Activated CD4-positive, CD25-positive, alpha-beta regulatory T cell treated with anti-CD3 and anti-CD28 coated beads, Interleukin-2, amount 50 U/mL, for 72 hours (primary cell): ENCODE measurements around the gene DERA.
"Not testable (repeated sequence)": the region's sequence is repeated elsewhere in the genome, so short reads cannot be mapped to it uniquely, and the experiment has no call there.

Source experiments
- DNase-seq: peaks from one replicate; pipeline ENCODE4 v3.0.0; 2021

The DERA gene

DNA sequence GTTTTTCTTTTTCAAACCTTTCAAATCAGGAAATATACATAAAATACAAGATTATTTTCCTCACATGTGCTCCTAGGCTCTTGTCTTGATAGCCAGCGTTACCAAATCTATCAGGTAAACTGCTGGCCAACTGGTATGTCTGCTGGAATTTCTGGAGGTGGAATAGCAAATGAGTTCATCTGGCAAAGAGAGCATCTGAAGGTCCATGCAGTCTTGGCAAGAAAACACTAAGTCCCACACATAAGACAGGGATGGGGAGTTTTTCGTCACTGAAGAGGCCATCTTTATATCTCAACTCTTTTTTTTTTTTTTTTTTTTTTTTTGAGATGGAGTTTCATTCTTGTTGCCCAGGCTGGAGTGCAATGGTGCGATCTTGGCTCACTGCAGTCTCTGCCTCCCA lies 60.1 kb downstream of the DERA start:
- DNase-seq, result no peak

DNA sequence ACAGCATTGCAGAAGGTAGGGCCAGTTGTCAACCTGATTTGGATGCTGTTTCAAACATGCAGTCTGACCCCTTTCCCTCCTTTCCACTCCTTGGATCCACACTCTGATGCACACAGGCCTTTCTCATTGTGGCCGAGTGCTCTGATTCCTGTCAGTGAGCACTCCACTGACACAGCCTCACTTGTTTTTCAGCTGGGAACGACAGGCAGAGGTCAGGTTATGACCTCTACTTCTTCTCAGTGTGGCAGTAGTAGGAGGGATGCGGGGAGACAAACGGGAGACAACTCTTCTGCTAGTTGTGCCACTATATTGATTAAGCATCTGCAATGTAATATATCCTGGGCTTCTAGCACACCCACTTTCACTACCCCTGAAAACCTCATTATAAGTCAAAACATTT lies 61.8 kb downstream of the DERA start:
- no peak for DNase-seq

DNA sequence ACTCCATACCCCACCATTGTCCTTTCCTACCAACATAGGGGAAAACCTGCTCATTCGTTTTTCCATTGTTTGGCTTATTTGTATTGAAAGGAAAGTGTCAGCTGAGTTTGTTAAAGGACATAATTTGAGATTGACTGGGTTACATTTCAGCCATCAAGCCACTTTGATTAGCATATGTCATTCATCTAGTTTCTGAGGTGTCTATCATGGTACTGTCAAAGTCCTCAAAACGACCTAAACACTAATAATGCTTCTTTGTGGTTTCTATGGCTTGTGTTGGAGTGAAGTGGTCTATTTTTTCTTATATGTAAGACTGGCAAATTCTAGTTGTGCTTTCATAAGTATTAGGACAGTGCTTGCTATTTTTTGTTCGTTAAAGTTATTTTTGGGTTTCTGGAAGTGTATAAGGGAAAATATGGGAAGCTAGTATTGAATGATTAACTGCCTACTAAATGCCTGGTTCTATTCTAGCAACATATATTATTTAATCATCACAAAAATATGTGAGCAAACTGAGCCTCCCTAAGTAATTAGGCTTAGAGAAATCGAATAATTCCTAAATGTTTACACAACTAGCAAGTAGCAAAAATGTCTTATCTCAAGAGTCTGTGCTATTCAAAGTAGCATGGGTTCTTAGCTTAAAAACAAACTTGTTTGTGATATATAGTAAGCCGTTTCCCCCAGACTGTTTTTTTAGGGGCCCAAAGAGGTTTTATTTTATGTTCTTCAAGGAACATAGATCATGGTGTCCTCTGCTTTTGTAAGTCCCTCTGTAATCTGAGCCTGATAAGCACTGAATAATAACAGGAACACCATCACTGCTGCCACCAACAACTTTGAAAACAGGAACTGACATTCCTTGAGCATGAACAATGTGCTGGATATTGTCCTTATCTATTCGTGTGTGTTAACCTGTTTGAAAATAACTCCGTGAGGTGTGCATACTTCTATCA lies 67.1 kb downstream of the DERA start:
- no peak for DNase-seq

DNA sequence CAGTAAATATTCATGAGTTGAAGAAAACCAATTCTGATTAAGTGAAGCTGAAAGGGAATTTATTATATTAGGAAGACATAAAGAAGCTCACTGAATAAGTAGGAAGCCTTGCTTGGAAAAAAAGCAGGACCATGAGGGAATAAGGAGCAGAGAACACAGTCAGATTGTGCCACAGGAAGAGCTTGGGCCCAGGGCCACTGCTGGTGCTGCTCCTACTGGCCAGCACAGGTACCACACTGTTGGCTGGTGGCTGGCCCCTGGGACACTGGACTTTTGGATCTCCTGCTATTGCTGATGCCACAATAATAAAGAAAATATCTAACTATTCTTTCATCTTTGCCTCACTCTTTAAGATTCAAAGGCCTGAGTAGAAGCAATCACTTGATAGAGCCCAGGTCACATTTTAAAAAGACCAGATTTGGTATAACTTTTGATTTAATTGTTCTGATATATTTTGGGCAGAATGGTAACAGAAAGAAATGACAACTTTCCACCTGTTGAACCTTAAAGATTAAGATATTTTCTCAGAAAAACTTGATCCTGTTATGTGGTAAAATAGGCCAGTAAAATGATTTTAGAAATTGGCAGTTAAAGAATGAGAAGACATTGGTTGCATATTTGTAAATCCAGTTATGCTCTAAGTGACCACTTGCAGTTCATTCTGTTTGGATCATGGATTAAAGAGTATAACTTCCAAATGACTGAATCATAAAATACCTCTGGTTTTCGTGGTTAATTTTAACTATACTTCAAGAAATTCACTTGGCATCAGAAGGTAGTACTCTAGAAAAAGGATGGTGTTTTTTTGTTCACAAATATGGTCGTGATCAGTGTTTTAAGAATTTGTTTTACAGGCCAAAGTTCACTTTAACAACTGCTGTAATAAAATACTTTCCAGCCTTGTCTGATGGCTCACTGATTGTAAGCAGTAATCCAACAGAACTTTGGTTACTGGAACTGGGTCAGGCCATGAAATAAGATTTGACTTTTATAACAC lies 68.3 kb downstream of the DERA start:
- no peak for DNase-seq

DNA sequence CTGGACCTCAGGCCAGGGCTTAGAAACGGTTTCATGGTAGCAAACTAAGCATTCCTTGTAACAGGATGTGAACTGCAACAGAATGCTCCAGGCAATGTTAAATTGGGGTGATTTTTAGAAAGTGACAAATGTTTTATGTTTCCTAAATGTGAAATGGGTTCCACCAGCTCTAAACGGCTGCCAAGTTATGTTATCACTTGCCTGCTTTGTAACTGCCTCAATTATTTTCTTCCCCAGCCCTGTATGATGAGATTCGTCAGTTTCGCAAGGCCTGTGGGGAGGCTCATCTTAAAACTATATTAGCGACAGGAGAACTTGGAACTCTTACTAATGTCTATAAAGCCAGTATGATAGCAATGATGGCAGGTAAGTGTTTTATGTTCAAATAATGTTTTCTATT lies 70.9 kb downstream of the DERA start:
- no peak for DNase-seq

DNA sequence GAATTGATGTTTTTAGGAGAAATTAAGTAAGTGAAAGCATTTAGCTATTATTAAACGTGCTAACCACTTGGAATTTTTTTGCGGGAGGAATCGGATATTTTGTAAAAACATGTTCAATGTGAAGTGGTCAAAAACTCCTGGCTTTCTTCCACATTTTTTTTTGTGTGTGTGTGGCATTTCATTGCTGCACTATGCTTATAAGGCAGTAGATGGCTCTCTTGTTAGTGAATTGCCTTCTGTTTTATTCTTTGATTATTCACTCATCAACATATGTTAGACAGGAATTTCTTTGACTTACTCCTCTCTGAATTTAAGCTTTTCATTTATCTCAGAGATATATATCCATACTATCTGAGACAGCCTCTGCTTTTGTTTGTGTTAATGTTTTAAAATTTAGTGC lies 71.3 kb downstream of the DERA start:
- DNase-seq, result no peak

DNA sequence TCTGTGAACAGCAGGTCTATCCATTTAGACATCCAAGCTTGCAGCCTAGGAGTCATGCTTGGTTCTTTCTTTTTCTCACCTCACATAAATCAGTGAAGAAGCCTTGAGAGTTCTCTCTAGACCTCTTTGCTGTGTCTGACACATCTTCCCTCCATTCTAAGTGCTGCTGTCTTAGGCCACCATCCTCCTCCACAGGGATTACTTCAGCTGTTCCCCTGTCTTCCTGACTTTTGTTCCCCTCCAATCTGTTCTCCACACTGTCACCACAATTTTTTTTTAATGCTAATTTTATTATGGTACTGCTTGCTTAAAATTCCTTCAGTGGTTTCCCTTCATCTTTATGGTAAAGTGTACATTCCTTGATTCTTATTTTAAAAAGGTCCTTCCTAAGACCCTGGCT lies 71.8 kb downstream of the DERA start:
- no peak for DNase-seq

DNA sequence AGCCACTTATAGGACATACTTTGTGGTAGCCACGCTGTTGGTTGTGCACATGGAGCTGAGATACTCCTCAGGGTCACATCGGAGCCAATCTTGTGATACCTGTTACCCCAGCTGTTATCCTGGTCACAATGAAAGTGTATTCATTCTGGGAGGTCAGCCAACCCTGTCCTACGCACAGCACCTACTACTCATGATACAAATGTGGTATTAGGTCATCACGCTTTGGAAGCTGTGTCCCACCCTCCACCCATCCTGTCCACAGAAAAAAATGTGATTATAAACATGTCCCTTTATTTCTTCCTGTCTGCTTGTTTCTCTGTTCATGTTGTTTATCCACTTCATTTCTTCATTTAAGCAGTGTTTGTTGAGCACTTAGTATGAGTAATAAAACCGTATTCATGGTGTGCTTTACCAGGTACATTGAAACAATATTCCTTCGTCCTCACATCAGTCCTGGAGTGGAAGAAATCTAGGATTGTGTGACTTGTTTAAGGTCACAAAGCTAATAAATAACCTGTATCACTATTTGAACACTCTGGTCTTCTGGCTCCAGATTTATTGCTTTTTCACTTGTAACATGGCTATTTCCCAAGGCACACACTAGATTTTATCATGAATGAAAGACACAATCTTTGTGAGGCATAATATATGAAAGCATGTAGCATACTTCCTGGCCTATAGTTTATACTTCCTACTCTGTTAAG lies 73.1 kb downstream of the DERA start:
- DNase-seq, result no peak

DNA sequence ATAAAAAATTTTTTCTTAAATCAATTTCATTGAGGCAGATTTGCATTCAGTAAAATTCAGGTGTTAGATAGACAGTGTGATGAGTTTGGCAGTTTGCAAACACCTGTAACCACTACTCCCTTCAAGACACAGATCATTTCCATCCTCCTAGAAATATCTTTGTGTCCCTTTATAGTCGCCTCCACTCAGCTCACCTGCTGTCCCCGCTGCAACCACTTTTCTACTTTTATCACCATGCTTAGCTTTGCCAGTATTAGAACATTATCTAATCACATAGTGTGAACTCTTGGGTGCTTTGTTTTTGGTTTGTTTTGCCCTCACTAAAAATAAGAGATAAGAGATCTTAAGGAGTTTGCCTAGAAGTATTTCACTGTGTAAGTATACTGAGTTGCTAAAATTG lies 73.8 kb downstream of the DERA start:
- no peak for DNase-seq

DNA sequence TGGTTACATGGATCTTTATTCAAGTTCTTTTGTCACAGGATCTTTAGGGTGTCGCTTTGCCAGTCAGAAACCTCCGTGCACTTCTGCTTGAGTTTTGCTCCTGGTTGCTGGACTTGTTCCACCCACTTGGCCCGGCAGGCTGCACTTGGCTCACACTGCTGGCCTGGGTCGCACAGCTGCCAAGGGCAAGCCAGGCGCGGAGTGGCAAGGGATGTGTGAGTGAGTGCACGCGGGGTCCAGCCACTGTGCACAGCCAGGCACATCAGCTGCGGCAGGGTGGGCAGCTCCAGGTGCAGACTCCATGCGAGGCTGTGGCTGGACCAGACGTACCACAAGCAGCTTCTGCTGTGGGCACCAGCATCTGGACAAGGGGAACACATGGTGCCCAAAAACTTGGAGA lies 76.6 kb downstream of the DERA start:
- DNase-seq, result no peak

DNA sequence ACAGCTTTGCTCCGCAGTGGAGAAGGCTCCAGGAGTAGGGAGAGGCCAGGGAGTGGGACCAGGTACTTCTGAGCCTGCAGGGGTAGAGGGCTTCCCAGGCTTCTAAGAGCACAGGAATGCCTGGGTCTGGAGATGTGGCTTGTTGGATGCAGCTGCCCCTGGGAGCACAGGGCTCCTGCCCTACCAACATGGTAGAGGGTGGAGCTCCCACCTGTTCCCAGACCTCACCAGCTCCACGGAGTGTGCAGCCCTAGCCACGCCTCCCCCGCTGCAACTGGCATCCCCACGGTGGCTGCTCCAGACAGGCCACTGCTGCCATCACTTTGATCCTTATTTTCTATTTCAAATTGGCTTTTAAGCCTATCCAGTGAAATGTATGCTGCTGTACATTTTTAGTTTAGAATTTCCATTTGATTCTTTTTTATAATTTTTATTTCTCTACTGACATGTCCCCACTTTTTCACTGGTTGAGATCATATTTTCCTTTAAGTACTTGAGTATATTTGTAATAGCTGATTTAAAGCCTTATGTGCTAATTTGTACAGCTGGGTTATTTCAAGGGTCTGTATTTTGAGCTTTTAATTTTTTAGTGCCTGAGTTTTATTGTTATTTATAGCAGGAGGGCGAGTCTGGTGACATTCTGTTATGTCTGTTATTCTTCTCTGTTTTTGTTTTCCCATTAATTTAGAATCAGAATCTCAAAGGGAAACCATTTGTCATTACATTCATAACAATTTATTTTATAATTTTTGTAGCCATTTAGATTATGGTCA lies 78.0 kb downstream of the DERA start:
- no peak for DNase-seq

DNA sequence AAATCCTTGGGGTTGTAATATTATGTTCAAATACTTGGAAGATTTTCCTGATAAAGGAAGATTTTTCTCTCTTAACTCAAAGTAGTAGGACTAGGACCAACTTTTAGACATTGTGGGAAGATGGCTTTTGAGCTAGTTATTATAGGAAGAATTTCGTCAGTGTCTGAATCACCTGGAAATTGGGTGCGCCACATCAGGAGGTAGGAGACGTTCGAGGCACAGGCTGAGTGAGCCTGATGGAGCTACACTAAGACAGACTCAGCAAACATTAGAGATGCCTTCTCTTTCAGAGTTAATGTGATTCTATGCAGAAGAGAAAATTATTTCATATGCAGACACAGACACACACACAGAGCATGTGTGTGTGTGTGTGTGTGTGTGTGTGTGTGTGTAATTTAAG lies 84.7 kb downstream of the DERA start:
- DNase-seq, result no peak

DNA sequence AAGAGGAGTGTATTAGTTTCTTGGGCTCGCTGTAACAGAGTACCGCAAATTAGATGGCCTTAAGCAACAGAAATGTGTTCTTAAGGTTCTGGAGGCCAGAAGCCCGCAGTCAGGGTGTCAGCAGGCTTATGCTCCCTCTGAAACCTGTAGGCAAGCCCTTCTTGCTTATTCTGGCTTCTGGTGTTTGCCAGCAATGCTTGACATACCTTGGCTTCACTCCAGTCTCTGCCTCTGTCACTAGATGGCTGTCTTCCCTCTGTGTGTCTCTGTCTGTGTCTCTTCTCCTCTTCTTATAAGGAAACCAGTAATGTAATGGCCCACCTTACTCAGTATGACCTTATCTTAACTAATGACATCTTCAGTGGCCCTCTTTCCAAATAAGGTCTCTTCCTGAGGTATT lies 85.1 kb downstream of the DERA start:
- DNase-seq, result no peak

DNA sequence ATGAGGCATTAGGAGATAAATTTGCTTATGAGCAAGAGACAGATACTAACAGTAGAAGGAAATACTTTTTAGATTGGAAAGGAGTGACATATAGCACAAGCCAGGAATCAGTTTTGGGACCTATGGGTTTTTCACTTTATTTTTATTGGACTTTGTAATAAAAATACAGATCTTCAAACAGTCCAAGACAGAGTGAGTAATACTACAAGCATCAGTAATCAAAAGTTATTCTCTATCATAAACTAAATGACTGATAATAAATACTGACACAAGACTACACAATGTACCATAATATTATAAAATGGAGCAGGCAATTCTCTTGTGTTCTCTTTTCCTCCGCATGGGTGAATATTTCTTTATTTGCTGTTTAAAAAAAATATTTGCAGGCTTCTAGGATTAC lies 85.8 kb downstream of the DERA start:
- no peak for DNase-seq

DNA sequence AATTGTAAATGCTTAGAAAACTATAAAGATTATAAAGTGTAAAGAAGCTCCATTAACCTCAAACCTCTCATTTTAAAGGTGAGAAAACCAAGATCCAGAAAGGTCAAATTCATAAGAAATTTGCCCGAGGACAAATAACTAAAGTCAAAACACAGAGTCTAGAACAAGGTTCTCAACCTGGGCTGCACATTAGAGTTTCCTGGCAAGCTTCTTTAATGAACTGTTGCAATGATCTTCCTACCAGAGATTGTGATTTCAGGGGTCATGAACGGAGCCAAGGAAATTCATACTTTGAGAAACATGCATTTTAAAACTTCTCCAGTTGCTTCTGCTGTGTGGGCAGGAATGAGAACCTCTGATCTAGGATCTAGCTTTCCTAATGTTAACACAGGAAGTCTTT lies 86.8 kb downstream of the DERA start:
- no peak for DNase-seq

DNA sequence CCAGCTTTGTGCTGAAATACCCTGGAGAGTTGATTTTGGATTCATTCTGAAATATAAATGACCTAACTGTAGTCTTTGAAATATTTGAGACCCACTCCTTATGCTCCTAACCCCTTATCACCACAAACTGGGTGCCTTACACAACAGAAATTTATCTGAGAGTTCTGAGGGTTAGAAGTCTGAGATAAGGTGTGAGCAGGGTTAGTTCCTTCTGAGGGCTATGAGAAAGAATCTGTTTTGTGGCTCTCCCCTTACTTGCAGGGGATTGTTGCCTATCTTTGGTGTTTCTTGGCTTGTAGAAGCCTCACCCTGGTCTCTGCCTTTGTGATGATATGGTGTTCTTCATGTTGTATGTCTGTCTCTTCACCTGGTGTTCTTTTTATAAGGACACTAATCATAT lies 91.7 kb downstream of the DERA start:
- no peak for DNase-seq

DNA sequence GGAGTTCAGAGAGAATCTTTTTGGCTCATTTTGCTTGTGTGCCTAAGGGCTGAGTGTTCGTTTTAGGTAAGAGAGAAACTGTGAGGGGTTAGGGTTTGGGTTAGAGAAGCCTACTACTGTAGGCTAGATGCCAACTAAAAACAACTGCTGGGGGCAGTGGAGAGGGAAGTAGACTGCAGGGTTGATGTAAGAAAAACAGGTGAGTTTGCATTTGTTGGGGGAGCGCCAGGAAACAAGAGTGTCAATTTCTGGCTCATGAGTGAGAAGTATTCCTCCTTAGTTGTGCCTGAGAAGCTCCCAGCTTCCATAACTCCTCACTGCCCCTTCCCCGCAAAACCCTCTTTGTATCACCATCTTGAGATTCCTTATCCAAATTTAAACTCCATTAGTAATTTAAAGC lies 92.3 kb downstream of the DERA start:
- DNase-seq, result no peak

DNA sequence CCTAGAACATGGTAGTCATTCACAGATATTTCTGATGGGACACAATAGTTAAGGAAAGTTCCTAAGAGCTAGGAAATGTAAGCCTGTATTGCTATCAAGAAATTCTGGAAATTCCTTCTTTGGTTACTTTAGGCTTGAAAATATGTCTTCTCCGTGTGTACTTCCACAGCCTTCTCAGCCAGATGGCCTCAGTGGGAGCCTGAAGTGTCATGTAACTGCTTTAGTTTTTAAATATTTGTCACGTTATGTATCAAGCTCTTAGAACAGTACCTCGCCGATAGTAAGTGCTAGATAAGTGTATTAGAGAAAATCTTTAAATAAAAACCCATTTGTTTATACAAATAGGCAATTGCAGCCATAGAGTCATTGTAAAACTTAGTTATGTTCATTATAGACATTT lies 95.6 kb downstream of the DERA start:
- no peak for DNase-seq

DNA sequence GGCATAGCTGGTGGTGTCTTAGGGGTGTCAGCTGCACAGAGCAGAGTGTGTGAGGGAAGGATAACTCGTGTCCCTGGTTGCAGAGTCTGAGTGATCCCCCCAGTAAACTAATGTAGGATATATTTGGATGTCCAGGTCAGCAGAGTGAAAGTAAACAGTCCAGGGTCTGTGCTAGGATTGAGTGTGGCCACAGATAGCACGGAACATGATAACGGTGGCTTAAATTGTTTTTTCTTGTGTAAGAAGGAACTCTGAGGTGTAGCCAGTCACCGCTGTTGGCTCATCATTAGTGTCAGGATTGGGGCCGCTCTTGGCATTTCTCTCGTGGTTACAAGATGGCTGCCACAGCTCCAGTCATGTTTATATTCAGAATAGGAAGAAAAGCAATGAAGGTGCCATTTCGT lies 97.3 kb downstream of the DERA start:
- no peak for DNase-seq

DNA sequence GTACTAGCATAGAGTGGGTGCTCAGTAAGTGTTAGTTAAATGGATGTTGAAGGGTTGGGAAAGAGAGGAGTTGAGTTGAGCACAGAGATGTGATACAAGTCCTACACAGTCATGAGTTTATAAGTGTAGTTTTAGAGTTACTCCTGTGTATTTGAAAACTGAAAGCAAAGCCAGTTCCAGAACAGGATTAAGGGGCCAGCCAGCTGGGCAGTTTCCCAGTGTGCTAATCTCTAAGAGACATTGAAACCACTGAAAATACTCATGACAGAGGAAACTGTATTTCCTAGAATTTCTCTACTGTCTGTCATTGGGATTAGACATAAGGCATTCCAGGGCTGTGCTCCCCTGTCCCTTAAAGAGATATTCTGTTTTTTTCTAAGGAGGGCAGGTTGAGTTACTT lies 101.0 kb downstream of the DERA start:
- DNase-seq, result no peak

DNA sequence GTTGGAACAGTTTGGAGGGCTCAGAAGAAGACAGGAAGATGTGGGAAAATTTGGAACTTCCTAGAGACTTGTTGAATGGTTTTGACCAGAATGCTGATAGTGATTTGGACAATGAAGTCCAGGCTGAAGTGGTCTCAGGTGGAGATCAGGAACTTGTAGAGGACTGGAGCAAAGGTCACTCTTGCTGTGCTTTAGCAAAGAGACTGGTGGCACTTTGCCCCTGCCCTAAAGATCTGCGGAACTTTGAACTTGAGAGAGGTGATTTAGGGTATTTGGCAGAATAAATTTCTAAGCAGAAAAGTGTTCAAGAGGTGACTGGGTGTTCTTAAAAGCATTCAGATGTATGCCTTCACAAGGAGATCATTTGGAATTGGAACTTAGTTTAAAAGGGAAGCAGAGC lies 102.6 kb downstream of the DERA start:
- DNase-seq, result not testable (repeated sequence)

DNA sequence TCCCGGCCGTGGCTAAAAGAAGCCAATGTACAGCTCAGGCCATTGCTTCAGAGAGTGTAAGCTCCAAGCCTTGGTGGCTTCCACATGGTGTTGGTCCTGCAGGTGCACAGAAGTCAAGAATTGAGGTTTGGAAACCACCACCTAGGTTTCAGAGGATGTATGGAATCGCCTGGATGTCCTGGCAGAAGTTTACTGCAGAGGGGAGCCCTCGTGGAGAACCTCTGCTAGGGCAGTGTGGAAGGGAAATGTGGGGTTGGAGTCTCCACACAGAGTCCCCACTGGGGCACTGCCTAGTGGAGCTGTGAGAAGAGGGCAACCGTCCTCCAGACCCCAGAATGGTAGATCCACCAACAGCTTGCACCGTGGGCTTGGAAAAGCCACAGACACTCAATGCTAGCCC lies 103.3 kb downstream of the DERA start:
- DNase-seq, result not testable (repeated sequence)
